ENCODE measurements around the gene CLIP2. TPM values are rescaled to one million over a fixed set of nuclear protein-coding genes. Genes with fewer than 3 reads are reported as not detected.

The CLIP2 gene
- total RNA-seq, 1 experiment from 2014 or later, result 39.9 TPM

- no TSS peak for BruUV-seq (replicated peaks)
- DNase-seq (ENCODE audit: low read depth, low spot score), result no peak
- Histone ChIP-seq H3K4me3 (ENCODE audit: low read depth in 2 of 2, low read length in 2 of 2) (peak overlapping the region; percentile 63 to 68), H3K9me3 (ENCODE audit: control insufficient read depth, insufficient read depth, low read depth, low read length) (no peaks in the 10 kb centered on the region), H3K27me3 (ENCODE audit: control insufficient read depth, insufficient read depth, low read length) (no peaks in the 10 kb centered on the region), H3K27ac (ENCODE audit: low read length) (peak overlapping the region; percentile 92), H3K4me1 (ENCODE audit: control insufficient read depth, insufficient read depth, low read length) (peaks cover 30% of the 10 kb centered on the region), H3K36me3 (ENCODE audit: control insufficient read depth, insufficient read depth, low read length) (no peaks in the 10 kb centered on the region; the same call in 1 of the 2 replicates)
- CTCF ChIA-PET, result no interaction called here
- intact Hi-C loops (cut with micrococcal nuclease; ENCODE audit: unreplicated experiment) (no loop called here), in situ Hi-C loops (cut with HindIII; ENCODE audit: low pct_unique_long_range_greater_than_20kb, low sequenced_read_pairs) (no loop called here)
- POLR2A ChIA-PET, result interaction anchor here (0.6 kb wide), 1 partner anchor 24 kb away, joined by 4 read pairs; no protein-coding TSS in a partner anchor
- TF ChIP-seq TCF7L2 (IDR thresholded peaks at IDR 0.05; ENCODE audit: low read depth, low read length) (no peak), SIN3A (IDR thresholded peaks at IDR 0.05; ENCODE audit: borderline replicate concordance, insufficient read depth, low read depth, low read length) (0 out of 2 replicates have a peak, but pooled peaks have one; percentile 15)
- ATAC-seq, result peak; percentile 42
These were observed 163.6 kb downstream of the CLIP2 start for GRCh38 chr7:74452748-74453321.

GRCh38 chr7:74453322-74454011 lies 164.3 kb downstream of the CLIP2 start, which contains the start of gene GTF2IRD1:
GTF2IRD1 (plus strand) TSS chr7:74453906; CDS start chr7:74508081, 54,175 bp downstream.
- peak; percentile 55; the same call in 1 of the 2 replicates for TF ChIP-seq TCF7L2 (IDR thresholded peaks at IDR 0.05; ENCODE audit: low read depth, low read length)
- no peak for TF ChIP-seq SIN3A (IDR thresholded peaks at IDR 0.05; ENCODE audit: borderline replicate concordance, insufficient read depth, low read depth, low read length)
- Histone ChIP-seq H3K27me3 (ENCODE audit: control insufficient read depth, insufficient read depth, low read length) (no peaks in the 10 kb centered on the region), H3K36me3 (ENCODE audit: control insufficient read depth, insufficient read depth, low read length) (no peaks in the 10 kb centered on the region; the same call in 1 of the 2 replicates), H3K4me3 (ENCODE audit: low read depth in 2 of 2, low read length in 2 of 2) (peak within 1 kb of the TSS; percentile 63 to 75), H3K4me1 (ENCODE audit: control insufficient read depth, insufficient read depth, low read length) (peaks cover 30% of the 10 kb centered on the region), H3K9me3 (ENCODE audit: control insufficient read depth, insufficient read depth, low read depth, low read length) (no peaks in the 10 kb centered on the region), H3K27ac (ENCODE audit: low read length) (peak within 1 kb of the TSS; percentile 92)
- POLR2A ChIA-PET, result interaction anchor here (0.6 kb wide), 1 partner anchor 23 kb away, joined by 4 read pairs; no protein-coding TSS in a partner anchor
- BruUV-seq (replicated peaks), result no TSS peak
- DNase-seq (ENCODE audit: low read depth, low spot score) (no peak), ATAC-seq (peak; percentile 87)
- CTCF ChIA-PET, result no interaction called here
- intact Hi-C loops (cut with micrococcal nuclease; ENCODE audit: unreplicated experiment), result no loop called here
- in situ Hi-C loops (cut with HindIII; ENCODE audit: low pct_unique_long_range_greater_than_20kb, low sequenced_read_pairs), result no loop called here

GRCh38 chr7:74454021-74454924 lies 165.1 kb downstream of the CLIP2 start:
- Histone ChIP-seq H3K27me3 (ENCODE audit: control insufficient read depth, insufficient read depth, low read length) (no peaks in the 10 kb centered on the region), H3K9me3 (ENCODE audit: control insufficient read depth, insufficient read depth, low read depth, low read length) (no peaks in the 10 kb centered on the region), H3K4me3 (ENCODE audit: low read depth in 2 of 2, low read length in 2 of 2) (peak overlapping the region; percentile 63 to 75), H3K4me1 (ENCODE audit: control insufficient read depth, insufficient read depth, low read length) (peaks cover 30% of the 10 kb centered on the region), H3K27ac (ENCODE audit: low read length) (peak overlapping the region; percentile 82), H3K36me3 (ENCODE audit: control insufficient read depth, insufficient read depth, low read length) (no peaks in the 10 kb centered on the region; the same call in 1 of the 2 replicates)
- POLR2A ChIA-PET, result interaction anchor here (0.7 kb wide), 1 partner anchor 108 kb away, joined by 5 read pairs; no protein-coding TSS in a partner anchor
- TF ChIP-seq POLR2AphosphoS5 (IDR thresholded peaks at IDR 0.05; ENCODE audit: low read depth, low read length) (no peak), SIN3A (IDR thresholded peaks at IDR 0.05; ENCODE audit: borderline replicate concordance, insufficient read depth, low read depth, low read length) (0 out of 2 replicates have a peak, but pooled peaks have one; percentile 40)
- in situ Hi-C loops (cut with HindIII; ENCODE audit: low pct_unique_long_range_greater_than_20kb, low sequenced_read_pairs), result no loop called here
- DNase-seq (ENCODE audit: low read depth, low spot score), result no peak
- ATAC-seq, result peak; percentile 15
- CTCF ChIA-PET, result no interaction called here
- BruUV-seq (replicated peaks), result no TSS peak
- intact Hi-C loops (cut with micrococcal nuclease; ENCODE audit: unreplicated experiment), result no loop called here

GRCh38 chr7:74454925-74455288 lies 165.7 kb downstream of the CLIP2 start:
- peak overlapping the region; percentile 82 for H3K27ac ChIP-seq (ENCODE audit: low read length)
- DNase-seq (ENCODE audit: low read depth, low spot score) (no peak), ATAC-seq (no peak)
- no peaks in the 10 kb centered on the region; the same call in 1 of the 2 replicates for H3K36me3 ChIP-seq (ENCODE audit: control insufficient read depth, insufficient read depth, low read length)
- intact Hi-C loops (cut with micrococcal nuclease; ENCODE audit: unreplicated experiment) (no loop called here), in situ Hi-C loops (cut with HindIII; ENCODE audit: low pct_unique_long_range_greater_than_20kb, low sequenced_read_pairs) (no loop called here)
- BruUV-seq (replicated peaks), result no TSS peak
- no peaks in the 10 kb centered on the region for H3K27me3 ChIP-seq (ENCODE audit: control insufficient read depth, insufficient read depth, low read length)
- H3K4me3 ChIP-seq (ENCODE audit: low read depth in 2 of 2, low read length in 2 of 2), result peak overlapping the region; percentile 63 to 75
- H3K9me3 ChIP-seq (ENCODE audit: control insufficient read depth, insufficient read depth, low read depth, low read length), result no peaks in the 10 kb centered on the region
- ChIA-PET POLR2A (no interaction called here), CTCF (no interaction called here)
- H3K4me1 ChIP-seq (ENCODE audit: control insufficient read depth, insufficient read depth, low read length), result peaks cover 30% of the 10 kb centered on the region
- TF ChIP-seq SIN3A (IDR thresholded peaks at IDR 0.05; ENCODE audit: borderline replicate concordance, insufficient read depth, low read depth, low read length), result no peak

Measured in Panc1 (cell line).